ENCODE results near the gene FGD6. TPM values are rescaled to one million over a fixed set of nuclear protein-coding genes. Genes with fewer than 3 reads are reported as not detected.

Gene FGD6
- total RNA-seq, 3 donors from 2014 or later = 20.5 to 52.1 (median 24.2) TPM

GRCh38 chr12:95118138-95118787 is 99.0 kb downstream of the FGD6 start:
- DNase-seq = no peak
- TF ChIP-seq, protein P1, sequence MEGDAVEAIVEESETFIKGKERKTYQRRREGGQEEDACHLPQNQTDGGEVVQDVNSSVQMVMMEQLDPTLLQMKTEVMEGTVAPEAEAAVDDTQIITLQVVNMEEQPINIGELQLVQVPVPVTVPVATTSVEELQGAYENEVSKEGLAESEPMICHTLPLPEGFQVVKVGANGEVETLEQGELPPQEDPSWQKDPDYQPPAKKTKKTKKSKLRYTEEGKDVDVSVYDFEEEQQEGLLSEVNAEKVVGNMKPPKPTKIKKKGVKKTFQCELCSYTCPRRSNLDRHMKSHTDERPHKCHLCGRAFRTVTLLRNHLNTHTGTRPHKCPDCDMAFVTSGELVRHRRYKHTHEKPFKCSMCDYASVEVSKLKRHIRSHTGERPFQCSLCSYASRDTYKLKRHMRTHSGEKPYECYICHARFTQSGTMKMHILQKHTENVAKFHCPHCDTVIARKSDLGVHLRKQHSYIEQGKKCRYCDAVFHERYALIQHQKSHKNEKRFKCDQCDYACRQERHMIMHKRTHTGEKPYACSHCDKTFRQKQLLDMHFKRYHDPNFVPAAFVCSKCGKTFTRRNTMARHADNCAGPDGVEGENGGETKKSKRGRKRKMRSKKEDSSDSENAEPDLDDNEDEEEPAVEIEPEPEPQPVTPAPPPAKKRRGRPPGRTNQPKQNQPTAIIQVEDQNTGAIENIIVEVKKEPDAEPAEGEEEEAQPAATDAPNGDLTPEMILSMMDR (IDR thresholded peaks at IDR 0.05) = no peak
- no peak for ATAC-seq
- H3K4me1 ChIP-seq (ENCODE audit: low read depth) = no peaks in the 10 kb centered on the region
- H3K36me3 ChIP-seq (ENCODE audit: low read depth) = no peaks in the 10 kb centered on the region
- no peak overlapping the region for H3K4me3 ChIP-seq
- intact Hi-C loops (cut with DNase I, micrococcal nuclease) = loop anchor here (5.0 kb wide), 2 partner anchors 219 to 414 kb away; no protein-coding TSS in a partner anchor
- H3K9me3 ChIP-seq = no peaks in the 10 kb centered on the region

GRCh38 chr12:95117178-95117599 is 100.1 kb downstream of the FGD6 start:
- Histone ChIP-seq H3K9me3 (no peaks in the 10 kb centered on the region), H3K4me3 (no peak overlapping the region), H3K36me3 (ENCODE audit: low read depth) (no peaks in the 10 kb centered on the region), H3K4me1 (ENCODE audit: low read depth) (no peaks in the 10 kb centered on the region)
- TF ChIP-seq, protein P1 (IDR thresholded peaks at IDR 0.05) = peak; percentile 21
- ATAC-seq = peak; percentile 85
- intact Hi-C loops (cut with DNase I, micrococcal nuclease) = loop anchor here (5.0 kb wide), 2 partner anchors 220 to 415 kb away; no protein-coding TSS in a partner anchor
- DNase-seq = peak in 1 of 3 donors; percentile 87

GRCh38 chr12:95116773-95117172 is 100.5 kb downstream of the FGD6 start:
- H3K4me1 ChIP-seq (ENCODE audit: low read depth) = no peaks in the 10 kb centered on the region
- H3K4me3 ChIP-seq = no peak overlapping the region
- intact Hi-C loops (cut with DNase I, micrococcal nuclease) = loop anchor here (5.0 kb wide), 2 partner anchors 221 to 416 kb away; no protein-coding TSS in a partner anchor
- no peaks in the 10 kb centered on the region for H3K36me3 ChIP-seq (ENCODE audit: low read depth)
- ATAC-seq = peak; percentile 95
- no peaks in the 10 kb centered on the region for H3K9me3 ChIP-seq
- TF ChIP-seq, protein P1 (IDR thresholded peaks at IDR 0.05) = no peak
- DNase-seq = no peak

- no peaks in the 10 kb centered on the region for H3K9me3 ChIP-seq
- no peaks in the 10 kb centered on the region for H3K36me3 ChIP-seq (ENCODE audit: low read depth)
- H3K4me1 ChIP-seq (ENCODE audit: low read depth) = no peaks in the 10 kb centered on the region
- no peak for ATAC-seq
- no peak for DNase-seq
- no peak overlapping the region for H3K4me3 ChIP-seq
- intact Hi-C loops (cut with DNase I, micrococcal nuclease) = loop anchor here (5.0 kb wide), 2 partner anchors 221 to 416 kb away; no protein-coding TSS in a partner anchor
- TF ChIP-seq, protein P1 (IDR thresholded peaks at IDR 0.05) = no peak
Measured at GRCh38 chr12:95116341-95116740, 100.9 kb downstream of the FGD6 start.

- TF ChIP-seq, protein P1 (IDR thresholded peaks at IDR 0.05) = no peak
- Histone ChIP-seq H3K36me3 (ENCODE audit: low read depth) (no peaks in the 10 kb centered on the region), H3K9me3 (no peaks in the 10 kb centered on the region), H3K4me3 (no peak overlapping the region), H3K4me1 (ENCODE audit: low read depth) (no peaks in the 10 kb centered on the region)
- DNase-seq (no peak), ATAC-seq (no peak)
- intact Hi-C loops (cut with DNase I, micrococcal nuclease) = loop anchor here (5.0 kb wide), 2 partner anchors 222 to 417 kb away; no protein-coding TSS in a partner anchor
Measured at GRCh38 chr12:95115641-95116040, 101.6 kb downstream of the FGD6 start.

Measured in mucosa of descending colon (tissue), 3 donors.